OCI-LY3 (cell line): ENCODE data around the gene IDH1.

ENCODE experiments used
- H2AFZ ChIP-seq: fragments of 200-600, 300-600 bp; shearing (Covaris generic); 2 replicates; pipeline ENCODE4 v1.6.0; 2014; ENCODE audit warnings: antibody characterized with exemption, low read depth, low read length
- H3K27ac ChIP-seq: fragments of 200-600, 300-600 bp; sonication (generic); 2 replicates; pipeline ENCODE4 v1.5.1; 2014; ENCODE audit warnings: mild to moderate bottlenecking, low read length, moderate library complexity, mixed read lengths
- H3K27me3 ChIP-seq: fragments of 200-600, 300-600 bp; sonication (generic); 2 replicates; pipeline ENCODE4 v1.6.1; 2014; ENCODE audit warnings: low read depth, low read length, mixed read lengths
- H3K36me3 ChIP-seq: fragments of 200-600, 300-600 bp; sonication (generic); replicated peaks from 2 replicates; pipeline ENCODE3; 2014; ENCODE audit warnings: low read depth, low read length, mixed read lengths
- H3K4me1 ChIP-seq: fragments of 300-600, 200-600 bp; sonication (generic); 2 replicates; pipeline ENCODE4 v1.6.1; 2014; ENCODE audit warnings: low read length, mixed read lengths
- H3K4me2 ChIP-seq: fragments of 200-600, 300-600 bp; sonication (generic); 2 replicates; pipeline ENCODE4 v1.6.1; 2014; ENCODE audit warnings: low read length, mixed read lengths
- H3K4me3 ChIP-seq: fragments of 300-600, 200-600 bp; sonication (generic); 2 replicates; pipeline ENCODE4 v1.5.1; 2014; ENCODE audit warnings: antibody characterized with exemption, mild to moderate bottlenecking, low read length, moderate library complexity
- H3K79me2 ChIP-seq: fragments of 300-600, 200-600 bp; shearing (Covaris generic); 2 replicates; pipeline ENCODE4 v1.6.1; 2014; ENCODE audit warnings: mild to moderate bottlenecking, low read length, mixed read lengths
- H3K9ac ChIP-seq: fragments of 300-600, 200-600 bp; shearing (Covaris generic); 2 replicates; pipeline ENCODE4 v1.6.0; 2014; ENCODE audit warnings: mild to moderate bottlenecking, low read length, moderate library complexity
- H3K9me3 ChIP-seq: fragments of 200-600, 300-600 bp; shearing (Covaris generic); 2 replicates; pipeline ENCODE4 v1.6.1; 2014; ENCODE audit warnings: low read length, mixed read lengths; ENCODE audit not compliant: insufficient read depth
- H4K20me1 ChIP-seq: fragments of 200-600, 300-600 bp; sonication (generic); 2 replicates; pipeline ENCODE4 v1.6.1; 2016; ENCODE audit warnings: low read length, mixed read lengths; ENCODE audit not compliant: insufficient read depth
- CTCF ChIP-seq: fragments of 200-600, 300-600 bp; sonication (generic); IDR thresholded peaks from 2 replicates; pipeline ENCODE4 v1.5.1; 2014; ENCODE audit warnings: antibody characterized with exemption, low read length, low read depth
- EZH2phosphoT487 ChIP-seq: fragments of 200-600 bp; shearing (Covaris generic); IDR thresholded peaks from 2 replicates; pipeline ENCODE4 v1.6.1; 2018; ENCODE audit warnings: antibody characterized with exemption, mixed run types, low read depth

IDH1 gene

DNA sequence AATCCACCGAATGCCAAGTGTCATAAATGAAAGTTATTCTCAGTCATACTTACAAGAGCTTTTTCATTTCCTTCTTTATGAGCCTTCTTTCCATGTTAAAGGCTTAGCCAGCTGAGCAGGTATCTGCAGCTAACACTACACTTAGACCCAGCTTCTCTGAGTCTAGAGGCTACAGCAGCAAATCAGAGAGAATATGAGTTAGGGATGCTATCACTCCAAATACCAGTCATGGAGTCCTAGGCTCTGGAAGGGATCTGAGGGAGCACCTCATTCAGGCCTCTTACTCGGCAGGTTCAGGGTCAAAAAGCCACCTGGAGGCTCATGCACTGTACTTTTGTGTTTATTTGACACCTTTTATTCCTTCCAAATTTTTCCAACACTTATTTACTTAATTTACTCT lies 68.0 kb downstream of the IDH1 start:
- H3K27ac ChIP-seq: no peak overlapping the region
- no peak overlapping the region for H3K9ac ChIP-seq
- no peak overlapping the region for H2AFZ ChIP-seq

GRCh38 chr2:208186465-208186864 lies 68.4 kb downstream of the IDH1 start:
- Histone ChIP-seq H3K27me3 (peaks cover 10% of the 10 kb centered on the region; the same call in 1 of the 2 replicates), H4K20me1 (no peaks in the 10 kb centered on the region), H3K9me3 (no peaks in the 10 kb centered on the region), H3K9ac (no peak overlapping the region), H3K4me2 (no peak overlapping the region), H3K4me3 (no peak overlapping the region), H3K4me1 (peaks cover 13% of the 10 kb centered on the region), H3K36me3 (no peaks in the 10 kb centered on the region), H3K27ac (no peak overlapping the region), H3K79me2 (no peaks in the 10 kb centered on the region), H2AFZ (no peak overlapping the region)
- TF ChIP-seq CTCF: no peak
- no peak for TF ChIP-seq EZH2phosphoT487

More for the DNA sequence above, 68.0 kb downstream of the IDH1 start:
- Histone ChIP-seq H4K20me1 (no peaks in the 10 kb centered on the region), H3K36me3 (no peaks in the 10 kb centered on the region), H3K27me3 (peaks cover 10% of the 10 kb centered on the region; the same call in 1 of the 2 replicates), H3K4me1 (peaks cover 13% of the 10 kb centered on the region), H3K4me2 (no peak overlapping the region), H3K9me3 (no peaks in the 10 kb centered on the region), H3K4me3 (no peak overlapping the region), H3K79me2 (no peaks in the 10 kb centered on the region)
- no peak for TF ChIP-seq CTCF
- no peak for TF ChIP-seq EZH2phosphoT487
